A549 (cell line): ENCODE results near the gene GRIA1.

Experiments used
- ATOH8 ChIP-seq: fragments of 250-450 bp; sonication (Bioruptor Pico); IDR thresholded peaks from 2 replicates; pipeline ENCODE4 v1.5.0; 2020; ENCODE audit warnings: low read depth, mild to moderate bottlenecking, moderate library complexity
- BHLHE40 ChIP-seq: IDR thresholded peaks from 2 replicates; pipeline ENCODE4 v1.6.1; 2012; ENCODE audit warnings: low read depth, low read length, inconsistent platforms
- CTCF ChIP-seq: fragments of >200 bp; sonication (Bioruptor Twin); formaldehyde crosslinking; IDR thresholded peaks from 3 replicates; pipeline ENCODE4 v1.5.1; 2016
- EP300 ChIP-seq, 2 experiments: fragments of >200 bp; sonication (Bioruptor Twin); formaldehyde crosslinking; IDR thresholded peaks; 2 replicates in 1 of 2; 3 replicates in 1 of 2; pipeline ENCODE4 v1.6.1; 2016 to 2017
- JUN ChIP-seq, 2 experiments: fragments of >200 bp; sonication (Bioruptor Twin); formaldehyde crosslinking; IDR thresholded peaks; 2 replicates in 1 of 2; 3 replicates in 1 of 2; pipeline ENCODE4 v1.6.1; 2016 to 2017
- MYC ChIP-seq: IDR thresholded peaks from 2 replicates; pipeline ENCODE4 v1.6.1; 2012; ENCODE audit warnings: mild to moderate bottlenecking, inconsistent platforms, low read length, improper control_type of control experiment, borderline replicate concordance
- NPAS2 ChIP-seq: fragments of 250-450 bp; sonication (Bioruptor Pico); IDR thresholded peaks from 2 replicates; pipeline ENCODE4 v1.8.0; 2022; ENCODE audit warnings: mild to moderate bottlenecking, moderate library complexity, borderline replicate concordance
- POLR2A ChIP-seq: IDR thresholded peaks from 2 replicates; pipeline ENCODE4 v1.6.1; 2012; ENCODE audit warnings: mild to moderate bottlenecking, low read length
- RCOR1 ChIP-seq: fragments of 150-350 bp; IDR thresholded peaks from 2 replicates; pipeline ENCODE4 v1.6.1; 2014; ENCODE audit warnings: antibody characterized with exemption, low read length, low read depth
- TF ChIP-seq, protein P1 (sequence below): fragments of 450-650 bp; IDR thresholded peaks from 2 replicates; pipeline ENCODE4 v1.6.1; 2014; ENCODE audit warnings: antibody characterized with exemption

DNA sequence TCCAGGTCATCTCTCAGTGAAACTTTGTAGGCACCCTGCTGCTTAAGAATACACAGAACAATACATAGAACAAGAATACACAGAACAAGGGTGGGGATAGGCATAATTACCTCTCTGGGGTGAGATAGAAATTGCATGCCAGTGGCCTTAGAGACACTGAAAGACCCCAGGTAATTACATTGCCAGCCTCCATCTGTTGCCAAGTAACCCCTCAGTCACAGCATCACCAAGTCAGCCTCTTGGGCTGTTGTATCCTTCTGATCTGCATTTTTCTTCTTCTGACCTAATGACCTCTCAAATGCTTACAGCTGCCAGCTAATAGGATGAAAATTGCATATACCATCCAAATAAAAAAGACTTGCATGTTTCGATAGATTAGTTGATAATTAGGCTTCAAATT is 167.7 kb downstream of the GRIA1 start:
- TF ChIP-seq ATOH8 (CRISPR knock-in tag), result no peak
- no peak for TF ChIP-seq EP300 (IDR thresholded peaks at IDR 0.05)
- no peak for TF ChIP-seq POLR2A
- TF ChIP-seq JUN (IDR thresholded peaks at IDR 0.05), result no peak
- no peak for TF ChIP-seq BHLHE40
- TF ChIP-seq, protein P1, sequence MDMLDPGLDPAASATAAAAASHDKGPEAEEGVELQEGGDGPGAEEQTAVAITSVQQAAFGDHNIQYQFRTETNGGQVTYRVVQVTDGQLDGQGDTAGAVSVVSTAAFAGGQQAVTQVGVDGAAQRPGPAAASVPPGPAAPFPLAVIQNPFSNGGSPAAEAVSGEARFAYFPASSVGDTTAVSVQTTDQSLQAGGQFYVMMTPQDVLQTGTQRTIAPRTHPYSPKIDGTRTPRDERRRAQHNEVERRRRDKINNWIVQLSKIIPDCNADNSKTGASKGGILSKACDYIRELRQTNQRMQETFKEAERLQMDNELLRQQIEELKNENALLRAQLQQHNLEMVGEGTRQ, result no peak
- TF ChIP-seq RCOR1, result no peak
- no peak for TF ChIP-seq MYC
- TF ChIP-seq NPAS2 (CRISPR knock-in tag), result no peak
- TF ChIP-seq CTCF, result no peak
